Activated CD8-positive, alpha-beta memory T cell treated with anti-CD3 and anti-CD28 coated beads for 48 hours (primary cell): ENCODE results near the gene MAN1A2.

Experiments used
- DNase-seq, 3 experiments: peaks; one replicate each; pipeline ENCODE4 v3.0.0-alpha.2; 2020; ENCODE audit warnings: low read depth in 2 of 3, low spot score in 2 of 3

MAN1A2 gene

GRCh38 chr1:117573386-117574023 lies 206.3 kb downstream of the MAN1A2 start:
- DNase-seq, result no peak

DNA sequence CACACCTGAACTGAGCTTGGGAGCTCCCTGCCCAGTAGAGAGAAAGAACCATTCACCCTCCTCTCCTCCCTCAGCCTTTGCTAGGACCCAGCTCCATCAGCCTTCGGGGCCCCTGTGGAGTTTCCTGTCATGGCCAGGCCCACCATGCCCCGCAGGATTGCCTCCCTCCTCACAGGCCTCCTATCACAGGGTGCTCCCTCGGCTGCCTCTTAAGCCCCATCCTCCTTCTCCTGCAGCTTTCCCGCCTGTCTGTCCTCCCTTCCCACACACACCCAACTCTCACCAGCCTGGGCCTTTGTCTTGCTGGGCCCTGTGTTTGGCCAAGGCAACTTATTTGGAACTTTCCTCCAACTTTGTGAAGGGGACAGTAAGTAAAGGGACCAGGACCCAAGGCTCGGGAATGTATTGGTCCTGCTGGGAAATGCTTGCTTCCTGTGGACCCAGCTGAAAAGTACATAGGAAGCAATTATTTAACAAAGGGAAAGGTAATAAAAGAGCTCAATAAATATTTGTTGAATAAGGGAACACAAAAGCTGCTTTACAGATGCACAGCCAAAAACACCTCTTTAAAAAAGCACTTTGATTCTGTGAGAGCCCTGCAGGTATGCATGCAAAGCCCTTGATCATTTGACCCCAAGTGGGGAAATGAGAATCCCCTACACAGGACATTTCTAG lies 207.0 kb downstream of the MAN1A2 start:
- DNase-seq, result no peak

- no peak for DNase-seq
These were observed 208.5 kb downstream of the MAN1A2 start for GRCh38 chr1:117575586-117576225.

DNA sequence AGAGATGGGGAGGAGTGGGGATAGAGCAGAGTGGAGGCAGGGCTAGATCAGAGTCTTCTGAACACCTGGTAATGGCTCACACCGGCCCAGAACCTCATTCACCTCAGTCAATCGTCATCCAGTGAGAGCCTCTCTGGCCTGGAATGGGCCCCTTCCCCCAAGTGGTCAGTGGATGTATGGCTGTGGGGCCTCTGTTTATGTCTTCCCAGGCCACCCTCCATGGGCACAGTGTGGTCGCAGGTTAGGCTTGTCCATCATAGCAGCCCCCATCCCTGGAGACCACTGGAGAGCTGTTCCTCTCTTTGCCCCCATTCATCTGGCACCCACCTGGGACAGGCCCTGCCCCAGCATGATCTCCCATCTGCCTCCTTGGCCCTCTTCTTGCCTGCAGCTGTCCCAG lies 209.0 kb downstream of the MAN1A2 start:
- DNase-seq, result no peak

DNA sequence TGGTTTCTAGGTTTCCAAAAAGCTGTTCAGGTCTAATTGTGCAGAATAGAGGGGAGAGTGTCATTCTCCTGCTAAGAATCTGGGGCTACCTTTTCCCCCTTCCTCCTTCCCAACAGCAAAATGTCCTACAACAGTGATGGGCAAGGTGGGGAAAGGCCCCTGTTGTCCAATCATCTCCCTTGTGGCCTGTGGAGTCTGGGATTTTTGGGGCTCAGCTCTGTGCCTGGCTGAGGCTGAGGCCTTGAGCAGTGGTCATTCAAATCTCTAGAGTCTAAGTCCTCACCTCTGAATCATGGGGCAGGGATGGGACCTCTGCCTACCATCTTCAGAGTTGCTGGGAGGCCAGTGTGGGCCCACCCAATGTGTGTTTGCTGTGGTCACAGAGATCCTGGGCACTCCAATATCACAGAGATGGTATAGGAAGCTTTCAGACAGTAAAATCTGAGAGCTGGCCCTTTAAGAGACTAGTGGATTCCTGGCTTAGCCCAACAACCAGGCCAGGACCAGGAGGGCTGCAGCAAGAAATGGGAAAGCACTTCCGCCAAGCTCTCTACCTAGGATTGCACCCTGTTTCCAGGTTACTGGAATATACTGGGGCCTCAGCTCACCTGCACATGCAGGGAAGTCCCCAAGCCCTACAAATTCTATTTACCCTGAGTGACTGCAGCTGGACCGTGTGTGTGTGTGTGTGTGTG lies 210.1 kb downstream of the MAN1A2 start:
- DNase-seq, result no peak

DNA sequence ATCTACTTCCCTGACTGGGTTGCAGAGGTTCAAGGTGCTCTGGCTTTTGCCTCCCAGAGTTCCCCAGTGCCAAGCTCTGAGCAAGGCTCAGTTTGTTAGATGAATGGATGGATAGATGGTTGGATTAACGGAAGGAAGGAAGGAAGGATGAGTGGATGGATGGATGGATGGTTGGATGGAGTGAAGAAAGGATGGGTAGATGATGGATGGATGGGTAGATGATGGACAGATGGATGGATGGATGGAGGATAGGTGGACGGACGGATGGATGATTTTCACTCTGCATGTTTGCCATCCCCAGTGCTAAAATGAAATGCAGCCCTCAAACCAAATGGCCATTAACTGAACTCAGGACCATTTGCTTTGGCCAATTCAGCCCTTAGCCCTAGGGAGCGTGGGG lies 211.2 kb downstream of the MAN1A2 start:
- DNase-seq, result no peak
